HEK293 (cell line): ENCODE data around the gene TRNT1.
A peak's percentile ranks its signal among the peaks of the same experiment; 100 is the strongest.

Source experiments
- HIC1 ChIP-seq: fragments of 450-650 bp; formaldehyde crosslinking; IDR thresholded peaks from 2 replicates; pipeline ENCODE4 v1.5.1; 2016; ENCODE audit warnings: missing biosample characterization, missing genetic modification characterization
- IKZF3 ChIP-seq: fragments of 450-650 bp; IDR thresholded peaks from 2 replicates; pipeline ENCODE4 v1.5.0; 2018; ENCODE audit warnings: missing biosample characterization, mild to moderate bottlenecking, missing genetic modification characterization, moderate library complexity
- SCRT1 ChIP-seq: fragments of 450-650 bp; formaldehyde crosslinking; IDR thresholded peaks from 2 replicates; pipeline ENCODE4 v1.5.1; 2016; ENCODE audit warnings: missing biosample characterization, missing genetic modification characterization, borderline replicate concordance
- SP3 ChIP-seq: fragments of 450-650 bp; formaldehyde crosslinking; IDR thresholded peaks from 2 replicates; pipeline ENCODE4 v1.5.1; 2016; ENCODE audit warnings: missing biosample characterization, missing genetic modification characterization
- SP7 ChIP-seq: fragments of 450-650 bp; formaldehyde crosslinking; IDR thresholded peaks from 2 replicates; pipeline ENCODE4 v1.5.1; 2016; ENCODE audit warnings: missing biosample characterization, missing genetic modification characterization
- ZBTB21 ChIP-seq: fragments of 450-650 bp; formaldehyde crosslinking; IDR thresholded peaks from 2 replicates; pipeline ENCODE4 v1.5.1; 2017; ENCODE audit warnings: missing biosample characterization, missing genetic modification characterization
- ZBTB48 ChIP-seq: fragments of 450-650 bp; formaldehyde crosslinking; IDR thresholded peaks from 2 replicates; pipeline ENCODE4 v1.5.1; 2016; ENCODE audit warnings: missing biosample characterization, missing genetic modification characterization
- ZBTB6 ChIP-seq: fragments of 450-650 bp; formaldehyde crosslinking; IDR thresholded peaks from 2 replicates; pipeline ENCODE4 v1.5.1; 2017; ENCODE audit warnings: missing biosample characterization, missing genetic modification characterization
- ZNF148 ChIP-seq: fragments of 450-650 bp; formaldehyde crosslinking; IDR thresholded peaks from 2 replicates; pipeline ENCODE4 v1.5.0; 2017; ENCODE audit warnings: missing biosample characterization, missing genetic modification characterization, borderline replicate concordance
- ZNF248 ChIP-seq: fragments of 450-650 bp; formaldehyde crosslinking; IDR thresholded peaks from 2 replicates; pipeline ENCODE4 v1.5.1; 2017; ENCODE audit warnings: missing biosample characterization, missing genetic modification characterization
- ZNF292 ChIP-seq: fragments of 450-650 bp; formaldehyde crosslinking; IDR thresholded peaks from 2 replicates; pipeline ENCODE4 v1.5.1; 2016; ENCODE audit warnings: low read depth, missing biosample characterization, missing genetic modification characterization, borderline replicate concordance
- ZNF302 ChIP-seq: fragments of 450-650 bp; formaldehyde crosslinking; IDR thresholded peaks from 2 replicates; pipeline ENCODE4 v1.5.1; 2016; ENCODE audit warnings: missing biosample characterization, missing genetic modification characterization, low read depth
- ZNF354C ChIP-seq: fragments of 450-650 bp; formaldehyde crosslinking; IDR thresholded peaks from 2 replicates; pipeline ENCODE4 v1.5.1; 2016; ENCODE audit warnings: missing biosample characterization, missing genetic modification characterization, low read depth, borderline replicate concordance
- ZNF366 ChIP-seq: fragments of 450-650 bp; formaldehyde crosslinking; conservative IDR thresholded peaks from 2 replicates; pipeline ENCODE4 v1.5.1; 2016; ENCODE audit warnings: missing biosample characterization, missing genetic modification characterization
- ZNF560 ChIP-seq: fragments of 450-650 bp; formaldehyde crosslinking; IDR thresholded peaks from 2 replicates; pipeline ENCODE4 v1.5.1; 2017; ENCODE audit warnings: missing biosample characterization, missing genetic modification characterization, borderline replicate concordance
- ZNF610 ChIP-seq: fragments of 450-650 bp; formaldehyde crosslinking; IDR thresholded peaks from 2 replicates; pipeline ENCODE4 v1.5.1; 2016; ENCODE audit warnings: missing biosample characterization, missing genetic modification characterization, borderline replicate concordance
- ZNF707 ChIP-seq: fragments of 450-650 bp; formaldehyde crosslinking; IDR thresholded peaks from 2 replicates; pipeline ENCODE4 v1.5.1; 2016; ENCODE audit warnings: missing biosample characterization, missing genetic modification characterization
- ZNF76 ChIP-seq: fragments of 450-650 bp; formaldehyde crosslinking; IDR thresholded peaks from 2 replicates; pipeline ENCODE4; 2016; ENCODE audit warnings: low read depth, missing biosample characterization, missing genetic modification characterization, borderline replicate concordance
- ZNF777 ChIP-seq: fragments of 450-650 bp; formaldehyde crosslinking; IDR thresholded peaks from 2 replicates; pipeline ENCODE4 v1.5.1; 2017; ENCODE audit warnings: missing biosample characterization, missing genetic modification characterization, borderline replicate concordance
- ZNF837 ChIP-seq: fragments of 450-650 bp; formaldehyde crosslinking; IDR thresholded peaks from 2 replicates; pipeline ENCODE4 v1.5.1; 2016; ENCODE audit warnings: missing biosample characterization, missing genetic modification characterization
- ZSCAN18 ChIP-seq: fragments of 450-650 bp; formaldehyde crosslinking; IDR thresholded peaks from 2 replicates; pipeline ENCODE4 v1.5.1; 2016; ENCODE audit warnings: missing biosample characterization, missing genetic modification characterization
- TF ChIP-seq, protein P1 (sequence below): fragments of 450-650 bp; formaldehyde crosslinking; IDR thresholded peaks from 2 replicates; pipeline ENCODE4 v1.5.1; 2016; ENCODE audit warnings: missing biosample characterization, missing genetic modification characterization
- TF ChIP-seq, protein P2 (sequence below): fragments of 450-650 bp; formaldehyde crosslinking; IDR thresholded peaks from 2 replicates; pipeline ENCODE4 v1.5.1; 2017; ENCODE audit warnings: missing biosample characterization, missing genetic modification characterization
- TF ChIP-seq, protein P3 (sequence below): fragments of 450-650 bp; formaldehyde crosslinking; IDR thresholded peaks from 2 replicates; pipeline ENCODE4 v1.5.1; 2016; ENCODE audit warnings: missing biosample characterization, missing genetic modification characterization

Gene TRNT1

DNA sequence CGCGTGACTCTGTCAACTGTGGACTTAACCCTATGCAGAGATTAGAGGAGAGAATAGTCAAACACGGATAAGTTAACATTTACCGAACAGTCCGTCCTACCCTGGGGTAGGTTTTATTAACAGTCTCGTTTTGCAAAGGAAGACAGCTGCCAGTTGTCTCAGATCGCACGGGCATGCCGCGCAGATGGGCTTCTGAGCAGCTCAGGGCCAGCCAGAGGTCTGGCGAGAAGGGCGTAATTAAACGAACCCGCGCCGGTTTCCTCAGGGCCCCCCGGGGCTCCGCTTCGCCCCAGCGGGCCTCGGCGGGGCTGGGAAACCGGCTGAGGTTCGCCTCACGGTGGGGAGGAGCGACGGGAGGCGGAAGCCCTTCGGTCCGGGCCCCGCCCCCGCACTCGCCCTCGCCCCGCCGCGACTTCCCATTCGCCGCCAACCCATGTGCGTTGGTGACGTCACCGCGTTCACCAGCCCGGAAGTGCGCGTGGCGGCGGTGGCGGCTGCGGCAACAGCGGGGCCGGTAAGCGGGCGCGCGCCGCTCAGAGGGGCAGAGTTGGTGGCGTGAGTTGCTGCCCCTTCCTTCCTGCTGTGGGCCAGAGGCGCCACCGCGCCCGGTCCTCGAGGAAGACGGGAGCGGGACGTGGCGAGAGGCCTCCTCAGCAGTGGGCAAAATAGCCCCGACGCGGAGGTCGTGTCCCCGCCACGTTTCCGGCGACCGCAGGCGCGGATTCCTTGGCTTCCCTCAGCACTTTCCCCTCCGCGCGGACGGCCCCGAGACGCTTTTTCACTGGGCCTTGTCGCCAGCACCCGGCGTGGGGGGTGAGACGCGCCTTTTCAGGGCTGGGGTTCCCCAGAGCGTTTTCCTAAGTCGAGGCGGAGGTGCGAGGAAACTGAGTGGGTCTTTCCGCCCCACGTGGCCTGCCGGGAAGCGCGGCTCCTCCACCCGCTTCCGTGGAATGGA is at the start of gene TRNT1 (continued):
- TF ChIP-seq ZNF248 (tag by site-specific recombination) (no peak), ZNF302 (no peak), ZNF837 (tag by site-specific recombination) (no peak), SCRT1 (tag by site-specific recombination) (0 out of 2 replicates have a peak, but pooled peaks have one; percentile 11), ZNF707 (tag by site-specific recombination) (0 out of 2 replicates have a peak, but pooled peaks have one; percentile 23), ZNF292 (tag by site-specific recombination) (no peak), ZBTB6 (tag by site-specific recombination) (no peak), IKZF3 (tag by site-specific recombination) (no peak), SP3 (tag by site-specific recombination) (peak; percentile 71), ZNF610 (no peak; the same call in 1 of the 2 replicates), SP7 (tag by site-specific recombination) (peak; percentile 85), ZSCAN18 (no peak), ZBTB48 (tag by site-specific recombination) (peak; percentile 26; the same call in 1 of the 2 replicates), ZBTB21 (tag by site-specific recombination) (peak; percentile 91), ZNF354C (tag by site-specific recombination) (no peak), HIC1 (tag by site-specific recombination) (peak; percentile 75), ZNF560 (tag by site-specific recombination) (no peak), ZNF76 (peak; percentile 64; the same call in 1 of the 2 replicates), ZNF148 (tag by site-specific recombination) (no peak; the same call in 1 of the 2 replicates), ZNF777 (0 out of 2 replicates have a peak, but pooled peaks have one; percentile 26), ZNF366 (tag by site-specific recombination) (no peak; the same call in 1 of the 2 replicates)
- TF ChIP-seq, protein P1, sequence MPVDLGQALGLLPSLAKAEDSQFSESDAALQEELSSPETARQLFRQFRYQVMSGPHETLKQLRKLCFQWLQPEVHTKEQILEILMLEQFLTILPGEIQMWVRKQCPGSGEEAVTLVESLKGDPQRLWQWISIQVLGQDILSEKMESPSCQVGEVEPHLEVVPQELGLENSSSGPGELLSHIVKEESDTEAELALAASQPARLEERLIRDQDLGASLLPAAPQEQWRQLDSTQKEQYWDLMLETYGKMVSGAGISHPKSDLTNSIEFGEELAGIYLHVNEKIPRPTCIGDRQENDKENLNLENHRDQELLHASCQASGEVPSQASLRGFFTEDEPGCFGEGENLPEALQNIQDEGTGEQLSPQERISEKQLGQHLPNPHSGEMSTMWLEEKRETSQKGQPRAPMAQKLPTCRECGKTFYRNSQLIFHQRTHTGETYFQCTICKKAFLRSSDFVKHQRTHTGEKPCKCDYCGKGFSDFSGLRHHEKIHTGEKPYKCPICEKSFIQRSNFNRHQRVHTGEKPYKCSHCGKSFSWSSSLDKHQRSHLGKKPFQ (tag by site-specific recombination), result no peak
- TF ChIP-seq, protein P2, sequence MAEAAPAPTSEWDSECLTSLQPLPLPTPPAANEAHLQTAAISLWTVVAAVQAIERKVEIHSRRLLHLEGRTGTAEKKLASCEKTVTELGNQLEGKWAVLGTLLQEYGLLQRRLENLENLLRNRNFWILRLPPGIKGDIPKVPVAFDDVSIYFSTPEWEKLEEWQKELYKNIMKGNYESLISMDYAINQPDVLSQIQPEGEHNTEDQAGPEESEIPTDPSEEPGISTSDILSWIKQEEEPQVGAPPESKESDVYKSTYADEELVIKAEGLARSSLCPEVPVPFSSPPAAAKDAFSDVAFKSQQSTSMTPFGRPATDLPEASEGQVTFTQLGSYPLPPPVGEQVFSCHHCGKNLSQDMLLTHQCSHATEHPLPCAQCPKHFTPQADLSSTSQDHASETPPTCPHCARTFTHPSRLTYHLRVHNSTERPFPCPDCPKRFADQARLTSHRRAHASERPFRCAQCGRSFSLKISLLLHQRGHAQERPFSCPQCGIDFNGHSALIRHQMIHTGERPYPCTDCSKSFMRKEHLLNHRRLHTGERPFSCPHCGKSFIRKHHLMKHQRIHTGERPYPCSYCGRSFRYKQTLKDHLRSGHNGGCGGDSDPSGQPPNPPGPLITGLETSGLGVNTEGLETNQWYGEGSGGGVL (tag by site-specific recombination), result no peak; the same call in 1 of the 2 replicates
- TF ChIP-seq, protein P3, sequence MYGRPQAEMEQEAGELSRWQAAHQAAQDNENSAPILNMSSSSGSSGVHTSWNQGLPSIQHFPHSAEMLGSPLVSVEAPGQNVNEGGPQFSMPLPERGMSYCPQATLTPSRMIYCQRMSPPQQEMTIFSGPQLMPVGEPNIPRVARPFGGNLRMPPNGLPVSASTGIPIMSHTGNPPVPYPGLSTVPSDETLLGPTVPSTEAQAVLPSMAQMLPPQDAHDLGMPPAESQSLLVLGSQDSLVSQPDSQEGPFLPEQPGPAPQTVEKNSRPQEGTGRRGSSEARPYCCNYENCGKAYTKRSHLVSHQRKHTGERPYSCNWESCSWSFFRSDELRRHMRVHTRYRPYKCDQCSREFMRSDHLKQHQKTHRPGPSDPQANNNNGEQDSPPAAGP (tag by site-specific recombination), result peak; percentile 82
